Cerebellar cortex (tissue), 1 donor: Measurements from ENCODE around the gene BNC2.
"Not testable (repeated sequence)": the region's sequence is repeated elsewhere in the genome, so short reads cannot be mapped to it uniquely, and the experiment has no call there.

Experiments used
- DNase-seq: peaks from one replicate; pipeline ENCODE4 v3.0.0-alpha.2; 2015; ENCODE audit warnings: low spot score

Gene BNC2

GRCh38 chr9:16539626-16540025 lies 330.8 kb downstream of the BNC2 start:
- DNase-seq, result not testable (repeated sequence)

- no peak for DNase-seq
Observed at GRCh38 chr9:16535555-16535954, 334.9 kb downstream of the BNC2 start.

- no peak for DNase-seq
Observed at GRCh38 chr9:16532681-16533450, 337.6 kb downstream of the BNC2 start.

GRCh38 chr9:16532272-16532671 lies 338.2 kb downstream of the BNC2 start:
- no peak for DNase-seq

GRCh38 chr9:16530669-16531642 lies 339.5 kb downstream of the BNC2 start:
- DNase-seq, result peak; percentile 5

- no peak for DNase-seq
Observed at GRCh38 chr9:16527573-16527972, 342.9 kb downstream of the BNC2 start.

- no peak for DNase-seq
Observed at GRCh38 chr9:16526380-16526779, 344.1 kb downstream of the BNC2 start.

- DNase-seq, result no peak
Observed at GRCh38 chr9:16524823-16525222, 345.6 kb downstream of the BNC2 start.

- DNase-seq, result no peak
Observed at GRCh38 chr9:16524078-16524477, 346.4 kb downstream of the BNC2 start.

- no peak for DNase-seq
Observed at GRCh38 chr9:16521868-16522411, 348.5 kb downstream of the BNC2 start.

GRCh38 chr9:16519001-16519400 lies 351.5 kb downstream of the BNC2 start:
- DNase-seq, result no peak

GRCh38 chr9:16516891-16517290 lies 353.6 kb downstream of the BNC2 start:
- DNase-seq, result no peak

GRCh38 chr9:16515879-16516301 lies 354.6 kb downstream of the BNC2 start:
- peak; percentile 13 for DNase-seq

GRCh38 chr9:16515207-16515606 lies 355.3 kb downstream of the BNC2 start:
- no peak for DNase-seq

- no peak for DNase-seq
Observed at GRCh38 chr9:16514131-16514530, 356.3 kb downstream of the BNC2 start.

- DNase-seq, result no peak
Observed at GRCh38 chr9:16512281-16512680, 358.2 kb downstream of the BNC2 start.

- no peak for DNase-seq
Observed at GRCh38 chr9:16510482-16510881, 360.0 kb downstream of the BNC2 start.

- no peak for DNase-seq
Observed at GRCh38 chr9:16509997-16510396, 360.5 kb downstream of the BNC2 start.

- DNase-seq, result no peak
Observed at GRCh38 chr9:16505199-16505598, 365.3 kb downstream of the BNC2 start.

- no peak for DNase-seq
Observed at GRCh38 chr9:16501726-16502125, 368.7 kb downstream of the BNC2 start.

GRCh38 chr9:16501141-16501540 lies 369.3 kb downstream of the BNC2 start:
- no peak for DNase-seq

- no peak for DNase-seq
Observed at GRCh38 chr9:16500386-16500785, 370.1 kb downstream of the BNC2 start.

GRCh38 chr9:16499892-16500291 lies 370.6 kb downstream of the BNC2 start:
- DNase-seq, result no peak
